Measurements from ENCODE around the gene SIMC1.

SIMC1 gene

DNA sequence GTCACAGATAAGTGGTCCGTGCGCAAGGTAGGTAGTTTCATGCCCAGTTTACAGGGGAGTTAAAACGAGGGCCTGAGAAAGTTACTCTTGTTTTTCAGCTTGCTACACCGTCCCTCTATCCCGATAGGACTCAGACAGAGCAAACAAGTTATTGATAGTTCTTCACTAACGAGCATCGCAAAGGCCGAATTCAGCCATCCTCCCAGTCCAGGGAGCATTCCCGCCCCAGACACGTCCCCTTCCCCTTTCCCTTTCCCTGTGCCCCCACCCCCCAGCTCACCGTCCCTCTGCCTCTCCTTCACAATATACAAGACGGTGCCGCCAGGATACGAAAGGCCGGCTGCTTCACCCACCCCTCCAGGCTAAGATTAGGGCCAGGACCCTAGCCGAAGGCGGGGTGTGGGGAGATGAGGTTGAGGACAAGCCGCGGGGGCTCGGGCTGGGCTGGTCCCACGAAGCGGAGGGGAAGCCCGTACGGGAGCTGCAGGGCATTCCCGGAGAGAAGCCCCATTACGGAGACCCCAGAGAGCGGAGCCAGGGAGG lies 122.7 kb downstream of the SIMC1 start:
- no peak for DNase-seq (ENCODE audit: insufficient read length, low spot score)
- peak; percentile 26 for FAIRE-seq

- peak; percentile 90 for DNase-seq (ENCODE audit: insufficient read length, low spot score)
Measured at GRCh38 chr5:176361437-176362232, 123.4 kb downstream of the SIMC1 start, which contains the start of gene KIAA1191. TSS of gene KIAA1191 (minus strand) at chr5:176361764. CDS start at chr5:176359508, 2,256 bp downstream.

GRCh38 chr5:176362233-176362490 lies 123.9 kb downstream of the SIMC1 start:
- no peak for DNase-seq (ENCODE audit: insufficient read length, low spot score)
- FAIRE-seq: no peak

More at GRCh38 chr5:176361437-176362232, 123.4 kb downstream of the SIMC1 start, which contains the start of gene KIAA1191:
- FAIRE-seq: peak; percentile 76

GRCh38 chr5:176364765-176365350 lies 126.6 kb downstream of the SIMC1 start:
- FAIRE-seq: peak; percentile 37

GRCh38 chr5:176365351-176366231 lies 127.4 kb downstream of the SIMC1 start, which contains the start of gene ARL10:
TSS of gene ARL10 (plus strand) at chr5:176365487. CDS start at chr5:176365564, 77 bp downstream.
- FAIRE-seq (peak; percentile 49), DNase-seq (ENCODE audit: insufficient read length, low spot score) (peak; percentile 44)

More at GRCh38 chr5:176364765-176365350, 126.6 kb downstream of the SIMC1 start:
- no peak for DNase-seq (ENCODE audit: insufficient read length, low spot score)

GRCh38 chr5:176366232-176366894 lies 128.1 kb downstream of the SIMC1 start:
- DNase-seq (ENCODE audit: insufficient read length, low spot score) (no peak), FAIRE-seq (no peak)

DNA sequence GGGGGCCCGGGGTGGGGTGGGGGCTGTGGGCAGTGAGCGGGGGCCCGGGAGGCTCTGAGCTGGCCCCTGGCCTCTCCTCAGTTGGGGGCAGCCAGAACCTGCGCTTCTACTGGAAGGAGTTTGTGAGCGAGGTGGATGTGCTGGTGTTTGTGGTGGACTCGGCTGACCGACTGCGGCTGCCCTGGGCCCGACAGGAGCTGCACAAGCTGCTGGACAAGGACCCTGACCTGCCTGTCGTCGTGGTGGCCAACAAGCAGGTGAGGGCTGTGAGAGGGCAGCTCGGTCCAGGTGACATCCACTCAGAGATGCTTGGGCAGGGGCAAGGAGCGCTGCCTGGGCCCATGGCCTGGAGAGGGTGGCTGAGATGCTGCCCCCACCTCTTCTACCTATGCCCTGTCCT lies 130.5 kb downstream of the SIMC1 start:
- no peak for FAIRE-seq
- DNase-seq (ENCODE audit: insufficient read length, low spot score): no peak

- no peak for FAIRE-seq
Measured at GRCh38 chr5:176369934-176370711, 131.9 kb downstream of the SIMC1 start.

GRCh38 chr5:176371621-176372539 lies 133.7 kb downstream of the SIMC1 start:
- FAIRE-seq (no peak), DNase-seq (ENCODE audit: insufficient read length, low spot score) (no peak)

More at GRCh38 chr5:176369934-176370711, 131.9 kb downstream of the SIMC1 start:
- no peak for DNase-seq (ENCODE audit: insufficient read length, low spot score)

- FAIRE-seq (no peak), DNase-seq (ENCODE audit: insufficient read length, low spot score) (no peak)
Measured at GRCh38 chr5:176373100-176373818, 135.0 kb downstream of the SIMC1 start.

- DNase-seq (ENCODE audit: insufficient read length, low spot score) (no peak), FAIRE-seq (peak; percentile 83)
Measured at GRCh38 chr5:176379881-176380280, 141.7 kb downstream of the SIMC1 start.

DNA sequence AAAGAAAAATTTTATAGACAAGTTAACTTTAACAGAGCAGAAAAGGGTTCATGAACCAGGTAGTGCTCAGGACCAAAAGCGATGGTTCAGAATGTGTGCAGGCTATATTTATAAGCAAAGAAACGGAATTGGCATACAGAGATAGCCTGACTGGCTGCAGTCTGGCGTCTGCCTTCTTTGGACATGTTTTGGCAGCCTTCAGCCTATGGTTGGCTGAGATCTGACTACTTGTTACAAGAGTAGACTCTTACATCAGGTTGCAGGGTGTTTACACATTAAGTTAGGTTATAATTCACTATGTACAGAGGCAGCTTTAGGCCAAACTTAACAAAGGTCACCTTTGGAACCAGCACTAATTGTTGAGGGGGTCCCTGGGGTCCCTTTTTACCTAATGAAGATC lies 143.2 kb downstream of the SIMC1 start:
- DNase-seq (ENCODE audit: insufficient read length, low spot score) (no peak), FAIRE-seq (no peak)

DNA sequence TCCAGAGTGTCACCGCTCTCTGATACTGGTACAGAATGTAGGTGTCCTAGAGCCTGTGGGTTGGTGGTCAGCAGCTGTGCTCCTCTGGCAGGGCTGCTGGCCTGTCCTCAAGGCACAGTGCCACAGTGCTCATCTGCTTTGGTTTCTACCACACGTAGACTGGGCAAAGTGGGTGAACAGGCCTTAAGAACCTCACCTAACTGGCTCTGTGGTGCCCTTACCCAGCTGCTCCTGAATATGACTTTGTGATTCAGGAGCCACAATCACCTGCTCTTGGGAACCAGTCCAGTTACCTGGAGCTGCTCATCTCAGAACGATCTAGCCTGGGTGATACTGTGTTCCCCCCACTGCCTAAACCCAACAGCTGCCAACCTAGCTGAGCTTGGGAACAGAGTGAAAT lies 143.8 kb downstream of the SIMC1 start:
- FAIRE-seq: no peak
- no peak for DNase-seq (ENCODE audit: insufficient read length, low spot score)

GRCh38 chr5:176382721-176383120 lies 144.5 kb downstream of the SIMC1 start:
- DNase-seq (ENCODE audit: insufficient read length, low spot score) (no peak), FAIRE-seq (no peak)

- DNase-seq (ENCODE audit: insufficient read length, low spot score): no peak
- no peak for FAIRE-seq
Measured at GRCh38 chr5:176383248-176383905, 145.2 kb downstream of the SIMC1 start.

DNA sequence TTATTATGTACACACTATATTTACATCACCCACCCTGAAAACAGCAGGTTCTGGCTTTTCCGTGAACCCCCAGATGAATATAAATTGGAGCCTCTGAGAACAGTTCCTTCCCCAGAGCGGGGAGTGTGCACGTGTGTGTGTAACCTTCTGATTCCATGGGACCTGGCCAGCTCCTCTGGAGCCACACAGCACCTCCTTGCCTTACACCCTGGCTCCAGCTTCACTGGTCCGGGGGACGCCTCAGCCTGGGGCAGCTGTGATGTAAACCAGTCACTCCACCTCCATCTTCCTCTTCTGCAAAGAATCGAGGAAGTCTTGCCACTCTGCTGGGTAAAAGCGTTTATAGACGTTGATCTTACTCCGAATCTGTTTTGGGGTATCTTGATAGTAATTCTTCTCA lies 145.7 kb downstream of the SIMC1 start:
- DNase-seq (ENCODE audit: insufficient read length, low spot score) (no peak), FAIRE-seq (no peak)

GRCh38 chr5:176384366-176384930 lies 146.2 kb downstream of the SIMC1 start:
- FAIRE-seq (no peak), DNase-seq (ENCODE audit: insufficient read length, low spot score) (no peak)

All from GM19239 (cell line).